GM18867 (cell line): ENCODE measurements around the gene PKHD1.

ENCODE experiments used
- ATAC-seq: cut with Tn5 transposase; IDR thresholded peaks from one replicate; pipeline ENCODE4 v1.9.1; 2021; ENCODE audit warnings: mild to moderate bottlenecking, moderate library complexity; ENCODE audit not compliant: unreplicated experiment

Gene PKHD1

DNA sequence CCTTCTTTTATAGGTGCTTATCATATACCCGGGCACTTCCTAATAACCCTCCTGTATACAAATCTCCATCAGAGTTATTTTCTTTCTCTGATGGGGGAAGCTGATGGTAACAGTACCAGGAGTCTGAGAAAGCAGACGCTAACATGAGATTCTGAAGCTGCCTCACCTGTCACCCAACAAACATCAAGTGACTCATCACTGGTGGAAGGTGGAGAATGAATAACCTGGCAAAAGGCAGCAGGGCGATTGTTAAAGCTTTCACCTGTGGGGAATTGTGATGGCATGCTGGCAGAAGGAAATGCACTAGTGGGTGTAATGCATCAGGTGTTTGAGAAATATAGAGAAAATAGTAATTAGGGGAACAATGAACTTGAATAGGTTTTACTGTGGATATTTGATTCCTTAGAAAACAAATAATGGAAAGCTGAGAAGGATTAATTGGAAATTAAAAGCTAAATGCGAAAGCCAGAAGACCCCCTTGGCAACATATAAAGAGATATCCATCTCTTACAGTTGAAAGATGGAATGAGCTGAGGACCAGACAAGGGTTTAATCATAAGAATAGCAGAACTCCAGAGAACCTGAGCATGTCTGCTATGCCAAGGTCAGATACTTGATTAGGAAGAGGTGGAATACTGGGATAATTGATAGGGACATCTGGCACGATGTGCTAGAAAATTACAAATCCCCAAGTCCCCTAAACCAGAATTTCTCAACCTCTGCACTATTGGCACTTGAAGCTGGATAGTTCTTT is 517.1 kb downstream of the PKHD1 start:
- no peak for ATAC-seq

DNA sequence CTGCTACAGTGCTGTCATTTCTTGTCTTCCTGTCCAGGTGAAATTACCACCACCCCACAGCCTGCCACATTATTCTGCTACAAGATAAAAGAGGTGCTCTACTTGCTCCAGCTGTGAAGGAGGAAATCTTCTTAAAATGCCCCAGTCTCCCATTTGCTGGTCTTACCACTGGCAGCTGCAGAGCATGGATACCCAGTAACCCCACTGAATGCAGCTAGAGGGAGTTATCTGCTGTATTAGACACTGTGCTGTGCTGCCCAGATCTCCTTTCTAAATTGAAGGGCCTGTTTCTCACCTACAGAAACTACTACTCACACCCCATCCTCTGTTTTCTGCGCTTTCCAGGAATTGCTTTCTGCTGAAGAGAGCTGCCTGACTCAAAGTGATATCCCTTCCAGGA is 517.8 kb downstream of the PKHD1 start:
- ATAC-seq, result no peak

DNA sequence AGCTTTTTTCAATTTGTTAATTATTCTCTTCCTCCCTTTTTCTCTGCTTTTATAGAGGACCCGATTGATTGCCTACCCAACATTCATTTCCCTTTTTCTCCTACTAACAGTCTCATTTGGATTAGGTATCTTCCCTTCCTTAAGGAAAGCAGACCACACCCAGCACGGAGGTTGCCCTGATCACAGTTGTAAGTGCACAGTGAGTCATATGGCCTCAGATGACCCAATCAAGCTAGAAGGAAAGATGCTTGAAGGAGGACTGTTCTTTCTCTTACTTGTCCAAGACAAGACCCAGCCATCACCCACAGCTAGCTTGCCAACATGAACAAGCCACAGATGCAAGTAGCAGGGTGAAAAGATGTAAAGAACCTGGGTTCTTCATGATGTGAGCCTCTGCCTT is 518.6 kb downstream of the PKHD1 start:
- no peak for ATAC-seq

DNA sequence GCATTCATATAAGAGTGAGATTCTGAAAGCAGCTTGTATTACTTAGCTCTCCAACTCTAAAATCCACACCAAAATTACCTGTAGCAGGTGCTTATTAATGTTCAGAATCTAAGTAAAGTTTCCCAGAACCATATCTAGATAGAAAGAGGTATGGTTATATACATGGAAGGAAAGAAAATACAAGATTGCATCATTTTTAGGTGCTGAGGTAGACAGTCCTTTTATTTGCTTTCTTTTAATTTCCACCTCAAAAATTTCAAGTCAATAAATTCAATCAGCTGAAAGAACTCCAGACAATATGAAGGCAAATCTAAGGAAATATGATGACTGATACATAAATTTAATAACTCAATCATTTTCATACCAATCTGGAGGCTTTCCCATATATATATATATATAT is 521.9 kb downstream of the PKHD1 start:
- ATAC-seq, result no peak
